CD8-positive, alpha-beta memory T cell (primary cell): ENCODE results near the gene NKTR. TPM values are rescaled to one million over a fixed set of nuclear protein-coding genes. Genes with fewer than 3 reads are reported as not detected.

Experiments used
- CTCF ChIA-PET: fragments of 350-600 bp; sonication (Branson Sonifier 250); formaldehyde crosslinking; loops from one replicate; lab custom pipeline; 2021; ENCODE audit warnings: antibody characterized with exemption; lab: Charles Lee
- POLR2A ChIA-PET: fragments of 350-600 bp; sonication (Branson Sonifier 250); formaldehyde crosslinking; loops from one replicate; lab custom pipeline; 2021; ENCODE audit warnings: antibody characterized with exemption; lab: Charles Lee
- DNase-seq, 5 donors: peaks; one replicate each; pipeline versions ENCODE4 v3.0.0 to v3.0.0-alpha.2; 2020 to 2022; ENCODE audit warnings: mixed read lengths in 1 of 5
- H3K27ac ChIP-seq: one replicate; pipeline ENCODE4 v1.7.0; 2013; ENCODE audit warnings: low read depth, mild to moderate bottlenecking, low read length, moderate library complexity
- H3K27me3 ChIP-seq: 2 replicates; pipeline ENCODE4 v1.7.0; 2013; ENCODE audit warnings: low read length, mild to moderate bottlenecking; ENCODE audit not compliant: insufficient read depth, poor library complexity, severe bottlenecking
- H3K36me3 ChIP-seq: 2 replicates; pipeline ENCODE4 v1.7.0; 2013; ENCODE audit warnings: mild to moderate bottlenecking, low read length, moderate library complexity; ENCODE audit not compliant: insufficient read depth
- H3K4me1 ChIP-seq: 2 replicates; pipeline ENCODE4 v1.7.0; 2013; ENCODE audit warnings: mild to moderate bottlenecking, low read length, moderate library complexity; ENCODE audit not compliant: insufficient read depth
- H3K4me3 ChIP-seq: 2 replicates; pipeline ENCODE4 v1.7.0; 2013; ENCODE audit warnings: mild to moderate bottlenecking, low read length
- H3K9me3 ChIP-seq: 2 replicates; pipeline ENCODE4 v1.7.0; 2013; ENCODE audit warnings: mild to moderate bottlenecking, low read length
- H3K27ac Mint-ChIP-seq, 8 donors: one replicate each; pipeline ENCODE4 v1.8.0; 2020 to 2021; ENCODE audit warnings: mixed read lengths in 8 of 8, mild to moderate bottlenecking in 6 of 8, inconsistent platforms in 3 of 8, moderate library complexity in 3 of 8
- H3K27me3 Mint-ChIP-seq, 2 donors: one replicate each; pipeline ENCODE4 v1.8.0; 2020 to 2021; ENCODE audit warnings: mixed read lengths in 2 of 2, mild to moderate bottlenecking in 1 of 2, moderate library complexity in 1 of 2
- H3K36me3 Mint-ChIP-seq, 3 donors: one replicate each; pipeline ENCODE4 v1.8.0; 2020 to 2021; ENCODE audit warnings: mixed read lengths in 3 of 3, inconsistent platforms in 1 of 3, mild to moderate bottlenecking in 1 of 3
- H3K4me1 Mint-ChIP-seq, 3 donors: one replicate each; pipeline ENCODE4 v1.8.0; 2020 to 2021; ENCODE audit warnings: mixed read lengths in 3 of 3, inconsistent platforms in 1 of 3, mild to moderate bottlenecking in 1 of 3
- H3K4me3 Mint-ChIP-seq, 7 donors: one replicate each; pipeline ENCODE4 v1.8.0; 2020 to 2021; ENCODE audit warnings: mixed read lengths in 7 of 7, mild to moderate bottlenecking in 6 of 7, moderate library complexity in 4 of 7, inconsistent platforms in 2 of 7
- H3K9me3 Mint-ChIP-seq, 5 donors: one replicate each; pipeline ENCODE4 v1.8.0; 2020 to 2022; ENCODE audit warnings: mixed read lengths in 5 of 5, mild to moderate bottlenecking in 3 of 5, moderate library complexity in 2 of 5, inconsistent platforms in 1 of 5
- polyA plus RNA-seq: library from polyadenylated mRNA; unstranded; fragments of 300-500 nt; fragmentation: Illumina TruSeq; gene quantifications from one replicate; pipeline ENCODE4 v1.2.3, GENCODE V29; 2021
- total RNA-seq, 2 experiments: library from RNA; stranded (reverse); gene quantifications; one replicate each; pipeline ENCODE4 v1.2.3, GENCODE V29; 2021

NKTR gene
- total and polyA plus RNA-seq, 3 experiments from 2014 or later, result 15.8 to 58.2 (median 54.1) TPM

GRCh38 chr3:42686832-42687650 is 86.6 kb downstream of the NKTR start:
- H3K4me1 Mint-ChIP-seq, result peaks cover 0 to 5% (median 0%) of the 10 kb centered on the region in 3 donors
- ChIA-PET CTCF (no interaction called here), POLR2A (no interaction called here)
- H3K9me3 Mint-ChIP-seq, result no peaks in the 10 kb centered on the region
- no peaks in the 10 kb centered on the region for H3K36me3 Mint-ChIP-seq
- no peaks in the 10 kb centered on the region for H3K36me3 ChIP-seq
- no peaks in the 10 kb centered on the region for H3K9me3 ChIP-seq
- no peak overlapping the region for H3K4me3 Mint-ChIP-seq
- H3K27me3 Mint-ChIP-seq, result peaks cover 16 to 23% of the 10 kb centered on the region in 2 donors
- H3K4me1 ChIP-seq, result no peaks in the 10 kb centered on the region
- H3K4me3 ChIP-seq, result no peak overlapping the region
- H3K27ac ChIP-seq, result no peak overlapping the region
- no peak overlapping the region for H3K27ac Mint-ChIP-seq
- DNase-seq, result no peak
- H3K27me3 ChIP-seq, result no peaks in the 10 kb centered on the region

GRCh38 chr3:42688016-42688415 is 87.5 kb downstream of the NKTR start:
- H3K36me3 Mint-ChIP-seq, result no peaks in the 10 kb centered on the region
- CTCF ChIA-PET, result no interaction called here

GRCh38 chr3:42688487-42689420 is 88.3 kb downstream of the NKTR start:
- no peaks in the 10 kb centered on the region for H3K36me3 Mint-ChIP-seq
- Histone ChIP-seq H3K27me3 (no peaks in the 10 kb centered on the region), H3K4me1 (no peaks in the 10 kb centered on the region), H3K36me3 (no peaks in the 10 kb centered on the region), H3K4me3 (no peak overlapping the region), H3K9me3 (no peaks in the 10 kb centered on the region), H3K27ac (no peak overlapping the region)
- H3K4me1 Mint-ChIP-seq, result peaks cover 0 to 5% (median 0%) of the 10 kb centered on the region in 3 donors
- H3K27ac Mint-ChIP-seq, result no peak overlapping the region
- ChIA-PET POLR2A (no interaction called here), CTCF (no interaction called here)
- H3K27me3 Mint-ChIP-seq, result peaks cover 12 to 14% of the 10 kb centered on the region in 2 donors
- no peak overlapping the region for H3K4me3 Mint-ChIP-seq
- no peaks in the 10 kb centered on the region for H3K9me3 Mint-ChIP-seq
- DNase-seq, result no peak

More at GRCh38 chr3:42688016-42688415, 87.5 kb downstream of the NKTR start:
- H3K9me3 Mint-ChIP-seq, result no peaks in the 10 kb centered on the region
- no peak overlapping the region for H3K4me3 Mint-ChIP-seq
- Histone ChIP-seq H3K36me3 (no peaks in the 10 kb centered on the region), H3K9me3 (no peaks in the 10 kb centered on the region), H3K4me3 (no peak overlapping the region), H3K27ac (no peak overlapping the region), H3K27me3 (no peaks in the 10 kb centered on the region), H3K4me1 (no peaks in the 10 kb centered on the region)
- no peak overlapping the region for H3K27ac Mint-ChIP-seq
- POLR2A ChIA-PET, result no interaction called here
- H3K27me3 Mint-ChIP-seq, result peaks cover 14 to 19% of the 10 kb centered on the region in 2 donors
- no peak for DNase-seq
- peaks cover 0 to 5% (median 0%) of the 10 kb centered on the region in 3 donors for H3K4me1 Mint-ChIP-seq

GRCh38 chr3:42689421-42690014 is 89.0 kb downstream of the NKTR start:
- H3K36me3 ChIP-seq, result no peaks in the 10 kb centered on the region
- no peak overlapping the region for H3K27ac ChIP-seq
- no peak overlapping the region for H3K4me3 ChIP-seq
- ChIA-PET POLR2A (no interaction called here), CTCF (no interaction called here)
- H3K9me3 ChIP-seq, result no peaks in the 10 kb centered on the region
- H3K27ac Mint-ChIP-seq, result no peak overlapping the region
- no peaks in the 10 kb centered on the region for H3K36me3 Mint-ChIP-seq
- no peak overlapping the region for H3K4me3 Mint-ChIP-seq
- peaks cover 0 to 5% (median 0%) of the 10 kb centered on the region in 3 donors for H3K4me1 Mint-ChIP-seq
- no peaks in the 10 kb centered on the region for H3K4me1 ChIP-seq
- no peaks in the 10 kb centered on the region for H3K9me3 Mint-ChIP-seq
- peaks cover 11 to 12% of the 10 kb centered on the region in 2 donors for H3K27me3 Mint-ChIP-seq
- no peaks in the 10 kb centered on the region for H3K27me3 ChIP-seq
- no peak for DNase-seq

GRCh38 chr3:42690191-42690590 is 89.7 kb downstream of the NKTR start:
- POLR2A ChIA-PET, result no interaction called here
- Mint-ChIP-seq H3K27me3 (peaks cover 7% of the 10 kb centered on the region in 2 donors), H3K4me3 (no peak overlapping the region), H3K36me3 (no peaks in the 10 kb centered on the region), H3K27ac (no peak overlapping the region), H3K9me3 (no peaks in the 10 kb centered on the region), H3K4me1 (peaks cover 0 to 5% (median 0%) of the 10 kb centered on the region in 3 donors)
- Histone ChIP-seq H3K9me3 (no peaks in the 10 kb centered on the region), H3K4me3 (no peak overlapping the region), H3K27me3 (no peaks in the 10 kb centered on the region), H3K36me3 (no peaks in the 10 kb centered on the region), H3K27ac (no peak overlapping the region), H3K4me1 (no peaks in the 10 kb centered on the region)
- CTCF ChIA-PET, result no interaction called here
- DNase-seq, result no peak

- Mint-ChIP-seq H3K9me3 (no peaks in the 10 kb centered on the region), H3K4me3 (no peak overlapping the region), H3K36me3 (no peaks in the 10 kb centered on the region), H3K4me1 (no peaks in the 10 kb centered on the region), H3K27ac (no peak overlapping the region), H3K27me3 (peaks cover 7% of the 10 kb centered on the region in 2 donors)
- no peaks in the 10 kb centered on the region for H3K9me3 ChIP-seq
- H3K4me3 ChIP-seq, result no peak overlapping the region
- H3K27me3 ChIP-seq, result no peaks in the 10 kb centered on the region
- no peaks in the 10 kb centered on the region for H3K4me1 ChIP-seq
- DNase-seq, result no peak
- H3K27ac ChIP-seq, result no peak overlapping the region
- POLR2A ChIA-PET, result no interaction called here
- no peaks in the 10 kb centered on the region for H3K36me3 ChIP-seq
- CTCF ChIA-PET, result no interaction called here
These were observed 90.5 kb downstream of the NKTR start for GRCh38 chr3:42690766-42691680.

- Histone ChIP-seq H3K4me3 (no peak overlapping the region), H3K9me3 (no peaks in the 10 kb centered on the region), H3K27ac (no peak overlapping the region), H3K36me3 (no peaks in the 10 kb centered on the region), H3K4me1 (no peaks in the 10 kb centered on the region), H3K27me3 (no peaks in the 10 kb centered on the region)
- H3K4me3 Mint-ChIP-seq, result no peak overlapping the region
- H3K36me3 Mint-ChIP-seq, result no peaks in the 10 kb centered on the region
- no peak for DNase-seq
- H3K27ac Mint-ChIP-seq, result no peak overlapping the region
- H3K9me3 Mint-ChIP-seq, result no peaks in the 10 kb centered on the region
- H3K27me3 Mint-ChIP-seq, result peaks cover 5 to 7% of the 10 kb centered on the region in 2 donors
- H3K4me1 Mint-ChIP-seq, result no peaks in the 10 kb centered on the region
- CTCF ChIA-PET, result no interaction called here
- POLR2A ChIA-PET, result no interaction called here
These were observed 91.6 kb downstream of the NKTR start for GRCh38 chr3:42691816-42692666.
